HUES64 (cell line): Measurements from ENCODE around the gene SCYL1.
"Not testable (repeated sequence)": the region's sequence is repeated elsewhere in the genome, so short reads cannot be mapped to it uniquely, and the experiment has no call there.

ENCODE experiments used
- H3K27ac ChIP-seq: 2 replicates; pipeline ENCODE4 v1.7.0; 2013; ENCODE audit warnings: low read depth, low read length, inconsistent platforms
- H3K27me3 ChIP-seq: 2 replicates; pipeline ENCODE4 v1.6.1; 2013; ENCODE audit warnings: mild to moderate bottlenecking, low read length; ENCODE audit not compliant: insufficient read depth
- H3K36me3 ChIP-seq: 2 replicates; pipeline ENCODE4 v1.6.1; 2013; ENCODE audit warnings: mild to moderate bottlenecking, low read length; ENCODE audit not compliant: insufficient read depth
- H3K4me1 ChIP-seq: 2 replicates; pipeline ENCODE4 v1.6.1; 2013; ENCODE audit warnings: mild to moderate bottlenecking, low read length, moderate library complexity; ENCODE audit not compliant: insufficient read depth
- H3K4me3 ChIP-seq: 2 replicates; pipeline ENCODE4 v1.5.1; 2013; ENCODE audit warnings: mild to moderate bottlenecking, low read length, moderate library complexity
- H3K9ac ChIP-seq: 2 replicates; pipeline ENCODE4 v1.6.1; 2013; ENCODE audit warnings: mild to moderate bottlenecking, low read depth, low read length
- H3K9me3 ChIP-seq: 2 replicates; pipeline ENCODE4 v1.6.1; 2013; ENCODE audit warnings: low read depth, low read length; ENCODE audit not compliant: insufficient read depth
- WGBS: fragments of 150-250, 120-280 bp; methylation state at CpG from one replicate; pipeline ENCODE4 v1.1.7; 2013; ENCODE audit warnings: missing lambda C conversion rate; 5-methylcytosine and 5-hydroxymethylcytosine counted together

The SCYL1 gene

DNA sequence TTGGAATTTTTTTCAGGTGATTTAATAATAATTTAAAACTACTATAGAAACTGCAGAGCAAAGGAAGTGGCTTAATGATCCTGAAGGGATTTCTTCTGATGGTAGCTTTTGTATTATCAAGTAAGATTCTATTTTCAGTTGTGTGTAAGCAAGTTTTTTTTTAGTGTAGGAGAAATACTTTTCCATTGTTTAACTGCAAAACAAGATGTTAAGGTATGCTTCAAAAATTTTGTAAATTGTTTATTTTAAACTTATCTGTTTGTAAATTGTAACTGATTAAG is 22.7 kb upstream of the SCYL1 start:
- H3K4me1 ChIP-seq, result peaks cover 18% of the 10 kb centered on the region; the same call in 1 of the 2 replicates
- H3K4me3 ChIP-seq, result peak overlapping the region; percentile 96
- H3K27ac ChIP-seq, result no peak overlapping the region
- peaks cover 69% of the 10 kb centered on the region for H3K36me3 ChIP-seq
- H3K27me3 ChIP-seq, result no peaks in the 10 kb centered on the region
- no peaks in the 10 kb centered on the region for H3K9me3 ChIP-seq
- H3K9ac ChIP-seq, result peak overlapping the region; percentile 100

DNA sequence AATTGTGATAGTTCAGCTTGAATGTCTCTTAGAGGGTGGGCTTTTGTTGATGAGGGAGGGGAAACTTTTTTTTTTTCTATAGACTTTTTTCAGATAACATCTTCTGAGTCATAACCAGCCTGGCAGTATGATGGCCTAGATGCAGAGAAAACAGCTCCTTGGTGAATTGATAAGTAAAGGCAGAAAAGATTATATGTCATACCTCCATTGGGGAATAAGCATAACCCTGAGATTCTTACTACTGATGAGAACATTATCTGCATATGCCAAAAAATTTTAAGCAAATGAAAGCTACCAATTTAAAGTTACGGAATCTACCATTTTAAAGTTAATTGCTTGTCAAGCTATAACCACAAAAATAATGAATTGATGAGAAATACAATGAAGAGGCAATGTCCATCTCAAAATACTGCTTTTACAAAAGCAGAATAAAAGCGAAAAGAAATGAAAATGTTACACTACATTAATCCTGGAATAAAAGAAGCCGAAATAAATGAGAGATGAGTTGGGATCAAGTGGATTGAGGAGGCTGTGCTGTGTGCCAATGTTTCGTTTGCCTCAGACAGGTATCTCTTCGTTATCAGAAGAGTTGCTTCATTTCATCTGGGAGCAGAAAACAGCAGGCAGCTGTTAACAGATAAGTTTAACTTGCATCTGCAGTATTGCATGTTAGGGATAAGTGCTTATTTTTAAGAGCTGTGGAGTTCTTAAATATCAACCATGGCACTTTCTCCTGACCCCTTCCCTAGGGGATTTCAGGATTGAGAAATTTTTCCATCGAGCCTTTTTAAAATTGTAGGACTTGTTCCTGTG is 22.1 kb upstream of the SCYL1 start:
- H3K27ac ChIP-seq, result no peak overlapping the region
- H3K4me1 ChIP-seq, result peaks cover 20% of the 10 kb centered on the region; the same call in 1 of the 2 replicates
- WGBS, result 13% methylated on average over 3 of the region's 6 CpGs
- H3K36me3 ChIP-seq, result peaks cover 69% of the 10 kb centered on the region
- peak overlapping the region; percentile 100 for H3K9ac ChIP-seq
- H3K9me3 ChIP-seq, result no peaks in the 10 kb centered on the region
- peak overlapping the region; percentile 96 for H3K4me3 ChIP-seq
- H3K27me3 ChIP-seq, result no peaks in the 10 kb centered on the region

DNA sequence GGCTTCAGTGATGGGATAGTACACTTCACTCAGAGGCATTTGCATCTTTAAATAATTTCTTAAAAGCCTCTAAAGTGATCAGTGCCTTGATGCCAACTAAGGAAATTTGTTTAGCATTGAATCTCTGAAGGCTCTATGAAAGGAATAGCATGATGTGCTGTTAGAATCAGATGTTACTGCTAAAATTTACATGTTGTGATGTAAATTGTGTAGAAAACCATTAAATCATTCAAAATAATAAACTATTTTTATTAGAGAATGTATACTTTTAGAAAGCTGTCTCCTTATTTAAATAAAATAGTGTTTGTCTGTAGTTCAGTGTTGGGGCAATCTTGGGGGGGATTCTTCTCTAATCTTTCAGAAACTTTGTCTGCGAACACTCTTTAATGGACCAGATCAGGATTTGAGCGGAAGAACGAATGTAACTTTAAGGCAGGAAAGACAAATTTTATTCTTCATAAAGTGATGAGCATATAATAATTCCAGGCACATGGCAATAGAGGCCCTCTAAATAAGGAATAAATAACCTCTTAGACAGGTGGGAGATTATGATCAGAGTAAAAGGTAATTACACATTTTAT is 21.4 kb upstream of the SCYL1 start:
- Histone ChIP-seq H3K27me3 (no peaks in the 10 kb centered on the region), H3K4me3 (peak overlapping the region; percentile 96), H3K36me3 (peaks cover 69% of the 10 kb centered on the region), H3K27ac (no peak overlapping the region), H3K4me1 (peaks cover 20% of the 10 kb centered on the region; the same call in 1 of the 2 replicates), H3K9me3 (no peaks in the 10 kb centered on the region), H3K9ac (peak overlapping the region; percentile 100)
- 50% methylated on average over 3 of the region's 3 CpGs for WGBS

DNA sequence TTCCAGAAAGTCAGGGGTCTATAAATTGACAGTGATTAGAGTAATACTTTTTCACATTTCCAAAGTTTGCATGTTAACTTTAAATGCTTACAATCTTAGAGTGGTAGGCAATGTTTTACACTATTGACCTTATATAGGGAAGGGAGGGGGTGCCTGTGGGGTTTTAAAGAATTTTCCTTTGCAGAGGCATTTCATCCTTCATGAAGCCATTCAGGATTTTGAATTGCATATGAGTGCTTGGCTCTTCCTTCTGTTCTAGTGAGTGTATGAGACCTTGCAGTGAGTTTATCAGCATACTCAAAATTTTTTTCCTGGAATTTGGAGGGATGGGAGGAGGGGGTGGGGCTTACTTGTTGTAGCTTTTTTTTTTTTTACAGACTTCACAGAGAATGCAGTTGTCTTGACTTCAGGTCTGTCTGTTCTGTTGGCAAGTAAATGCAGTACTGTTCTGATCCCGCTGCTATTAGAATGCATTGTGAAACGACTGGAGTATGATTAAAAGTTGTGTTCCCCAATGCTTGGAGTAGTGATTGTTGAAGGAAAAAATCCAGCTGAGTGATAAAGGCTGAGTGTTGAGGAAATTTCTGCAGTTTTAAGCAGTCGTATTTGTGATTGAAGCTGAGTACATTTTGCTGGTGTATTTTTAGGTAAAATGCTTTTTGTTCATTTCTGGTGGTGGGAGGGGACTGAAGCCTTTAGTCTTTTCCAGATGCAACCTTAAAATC is 20.8 kb upstream of the SCYL1 start:
- Histone ChIP-seq H3K4me1 (peaks cover 17% of the 10 kb centered on the region; the same call in 1 of the 2 replicates), H3K4me3 (peak overlapping the region; percentile 96), H3K9me3 (no peaks in the 10 kb centered on the region), H3K27me3 (no peaks in the 10 kb centered on the region), H3K27ac (peak overlapping the region; percentile 54; the same call in 1 of the 2 replicates), H3K36me3 (peaks cover 69% of the 10 kb centered on the region), H3K9ac (peak overlapping the region; percentile 100)
- 52% methylated on average over 3 of the region's 3 CpGs for WGBS

DNA sequence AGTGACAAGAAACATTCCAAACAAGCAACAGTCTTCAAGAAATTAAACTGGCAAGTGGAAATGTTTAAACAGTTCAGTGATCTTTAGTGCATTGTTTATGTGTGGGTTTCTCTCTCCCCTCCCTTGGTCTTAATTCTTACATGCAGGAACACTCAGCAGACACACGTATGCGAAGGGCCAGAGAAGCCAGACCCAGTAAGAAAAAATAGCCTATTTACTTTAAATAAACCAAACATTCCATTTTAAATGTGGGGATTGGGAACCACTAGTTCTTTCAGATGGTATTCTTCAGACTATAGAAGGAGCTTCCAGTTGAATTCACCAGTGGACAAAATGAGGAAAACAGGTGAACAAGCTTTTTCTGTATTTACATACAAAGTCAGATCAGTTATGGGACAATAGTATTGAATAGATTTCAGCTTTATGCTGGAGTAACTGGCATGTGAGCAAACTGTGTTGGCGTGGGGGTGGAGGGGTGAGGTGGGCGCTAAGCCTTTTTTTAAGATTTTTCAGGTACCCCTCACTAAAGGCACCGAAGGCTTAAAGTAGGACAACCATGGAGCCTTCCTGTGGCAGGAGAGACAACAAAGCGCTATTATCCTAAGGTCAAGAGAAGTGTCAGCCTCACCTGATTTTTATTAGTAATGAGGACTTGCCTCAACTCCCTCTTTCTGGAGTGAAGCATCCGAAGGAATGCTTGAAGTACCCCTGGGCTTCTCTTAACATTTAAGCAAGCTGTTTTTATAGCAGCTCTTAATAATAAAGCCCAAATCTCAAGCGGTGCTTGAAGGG is 20.0 kb upstream of the SCYL1 start:
- peak overlapping the region; percentile 96 for H3K4me3 ChIP-seq
- no peaks in the 10 kb centered on the region for H3K9me3 ChIP-seq
- H3K4me1 ChIP-seq, result peaks cover 17% of the 10 kb centered on the region; the same call in 1 of the 2 replicates
- peak overlapping the region; percentile 100 for H3K9ac ChIP-seq
- peak overlapping the region; percentile 54; the same call in 1 of the 2 replicates for H3K27ac ChIP-seq
- 85% methylated on average over 8 of the region's 8 CpGs for WGBS
- no peaks in the 10 kb centered on the region for H3K27me3 ChIP-seq
- peaks cover 67% of the 10 kb centered on the region for H3K36me3 ChIP-seq

DNA sequence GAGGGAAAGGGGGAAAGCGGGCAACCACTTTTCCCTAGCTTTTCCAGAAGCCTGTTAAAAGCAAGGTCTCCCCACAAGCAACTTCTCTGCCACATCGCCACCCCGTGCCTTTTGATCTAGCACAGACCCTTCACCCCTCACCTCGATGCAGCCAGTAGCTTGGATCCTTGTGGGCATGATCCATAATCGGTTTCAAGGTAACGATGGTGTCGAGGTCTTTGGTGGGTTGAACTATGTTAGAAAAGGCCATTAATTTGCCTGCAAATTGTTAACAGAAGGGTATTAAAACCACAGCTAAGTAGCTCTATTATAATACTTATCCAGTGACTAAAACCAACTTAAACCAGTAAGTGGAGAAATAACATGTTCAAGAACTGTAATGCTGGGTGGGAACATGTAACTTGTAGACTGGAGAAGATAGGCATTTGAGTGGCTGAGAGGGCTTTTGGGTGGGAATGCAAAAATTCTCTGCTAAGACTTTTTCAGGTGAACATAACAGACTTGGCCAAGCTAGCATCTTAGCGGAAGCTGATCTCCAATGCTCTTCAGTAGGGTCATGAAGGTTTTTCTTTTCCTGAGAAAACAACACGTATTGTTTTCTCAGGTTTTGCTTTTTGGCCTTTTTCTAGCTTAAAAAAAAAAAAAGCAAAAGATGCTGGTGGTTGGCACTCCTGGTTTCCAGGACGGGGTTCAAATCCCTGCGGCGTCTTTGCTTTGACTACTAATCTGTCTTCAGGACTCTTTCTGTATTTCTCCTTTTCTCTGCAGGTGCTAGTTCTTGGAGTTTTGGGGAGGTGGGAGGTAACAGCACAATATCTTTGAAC is 19.2 kb upstream of the SCYL1 start:
- peaks cover 17% of the 10 kb centered on the region; the same call in 1 of the 2 replicates for H3K4me1 ChIP-seq
- peak overlapping the region; percentile 100 for H3K9ac ChIP-seq
- H3K27me3 ChIP-seq, result no peaks in the 10 kb centered on the region
- H3K36me3 ChIP-seq, result peaks cover 59% of the 10 kb centered on the region
- no peaks in the 10 kb centered on the region for H3K9me3 ChIP-seq
- H3K27ac ChIP-seq, result peak overlapping the region; percentile 54; the same call in 1 of the 2 replicates
- peak overlapping the region; percentile 96 for H3K4me3 ChIP-seq
- 92% methylated on average over 11 of the region's 12 CpGs for WGBS

DNA sequence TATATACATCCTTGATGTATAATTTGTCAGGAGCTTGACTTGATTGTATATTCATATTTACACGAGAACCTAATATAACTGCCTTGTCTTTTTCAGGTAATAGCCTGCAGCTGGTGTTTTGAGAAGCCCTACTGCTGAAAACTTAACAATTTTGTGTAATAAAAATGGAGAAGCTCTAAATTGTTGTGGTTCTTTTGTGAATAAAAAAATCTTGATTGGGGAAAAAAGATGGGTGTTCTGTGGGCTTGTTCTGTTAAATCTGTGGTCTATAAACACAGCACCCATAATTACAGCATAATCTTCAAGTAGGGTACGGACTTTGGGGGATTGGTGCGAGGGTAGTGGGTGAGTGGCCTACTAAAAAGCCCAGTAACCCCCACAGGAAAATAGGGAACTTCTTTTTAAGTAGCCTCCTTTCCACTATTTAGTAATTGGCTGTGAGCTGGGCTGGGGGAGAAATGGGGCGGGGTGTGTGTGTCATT is 18.6 kb upstream of the SCYL1 start:
- Histone ChIP-seq H3K36me3 (peaks cover 52% of the 10 kb centered on the region), H3K27me3 (no peaks in the 10 kb centered on the region), H3K9me3 (no peaks in the 10 kb centered on the region), H3K4me3 (peak overlapping the region; percentile 96), H3K27ac (peak overlapping the region; percentile 54; the same call in 1 of the 2 replicates), H3K9ac (peak overlapping the region; percentile 100; the same call in 1 of the 2 replicates), H3K4me1 (peaks cover 17% of the 10 kb centered on the region; the same call in 1 of the 2 replicates)
- WGBS, result 83% methylated on average over 1 of the region's 4 CpGs

DNA sequence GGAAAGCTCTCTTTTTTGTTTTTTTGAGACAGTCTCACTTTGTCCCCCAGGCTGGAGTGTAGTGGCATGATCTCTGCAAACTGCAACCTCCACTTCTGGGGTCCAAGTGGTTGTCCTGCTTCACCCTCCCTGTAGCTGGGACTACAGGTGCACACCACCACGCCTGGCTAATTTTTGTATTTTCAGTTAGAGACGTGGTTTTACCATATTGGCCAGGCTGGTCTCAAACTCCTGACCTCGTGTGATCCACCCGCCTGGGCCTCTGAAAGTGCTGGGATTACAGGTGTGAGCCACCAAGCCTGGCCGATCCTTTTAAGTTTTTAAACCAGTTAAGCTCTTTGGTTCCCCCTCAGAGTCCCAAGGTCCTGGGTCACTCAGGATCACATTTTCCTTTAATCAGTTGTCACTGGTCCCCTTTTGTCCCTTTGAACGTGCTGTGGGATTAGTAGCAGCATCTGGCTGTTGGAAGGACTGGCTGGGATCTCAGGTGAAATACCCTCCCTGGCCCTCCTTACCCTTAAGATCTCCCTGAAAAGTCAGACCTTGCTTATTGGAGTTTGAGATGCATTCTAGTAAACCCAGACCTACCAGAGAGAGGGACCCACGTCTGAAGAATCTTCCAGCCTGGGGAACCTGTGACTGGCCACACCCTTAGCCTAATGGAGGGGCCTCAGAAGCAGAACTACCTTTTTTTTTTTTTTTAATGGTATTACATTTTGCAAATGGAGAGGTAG is 17.9 kb upstream of the SCYL1 start:
- peaks cover 17% of the 10 kb centered on the region; the same call in 1 of the 2 replicates for H3K4me1 ChIP-seq
- H3K36me3 ChIP-seq, result peaks cover 46% of the 10 kb centered on the region
- H3K27ac ChIP-seq, result peak overlapping the region; percentile 1; the same call in 1 of the 2 replicates
- H3K4me3 ChIP-seq, result peak overlapping the region; percentile 96
- H3K9me3 ChIP-seq, result no peaks in the 10 kb centered on the region
- no peaks in the 10 kb centered on the region for H3K27me3 ChIP-seq
- WGBS, result 52% methylated on average over 7 of the region's 7 CpGs
- H3K9ac ChIP-seq, result no peak overlapping the region

DNA sequence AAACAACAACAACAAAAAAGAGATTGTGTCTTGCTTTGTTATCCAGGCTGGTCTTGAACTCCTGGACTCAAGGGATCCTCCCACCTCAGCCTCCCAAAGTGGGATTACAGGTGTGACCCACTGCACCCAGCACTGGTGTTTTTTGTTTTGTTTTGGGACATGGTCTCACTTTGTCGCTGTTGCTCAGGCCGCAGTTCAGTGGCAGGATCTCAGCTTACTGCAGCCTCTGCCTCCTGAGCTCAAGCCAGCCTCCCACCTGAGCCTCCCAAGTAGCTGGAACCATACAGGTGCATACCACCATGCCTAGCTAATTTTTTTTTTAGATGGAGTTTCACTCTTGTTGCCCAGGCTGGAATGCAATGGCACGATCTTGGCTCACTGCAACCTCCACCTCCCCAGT is 12.6 kb upstream of the SCYL1 start:
- H3K4me1 ChIP-seq, H3K9me3 ChIP-seq, H3K9ac ChIP-seq, H3K27me3 ChIP-seq, H3K4me3 ChIP-seq, H3K27ac ChIP-seq, H3K36me3 ChIP-seq: not testable (repeated sequence)
- WGBS, result 97% methylated on average over 3 of the region's 3 CpGs
